Tibial artery (tissue), 4 donors: ENCODE data around the gene PSMD13.

ENCODE experiments used
- DNase-seq, 2 donors: peaks; one replicate each; pipeline ENCODE4 v3.0.0-alpha.2; 2019
- H3K27ac ChIP-seq, 2 donors: fragments of 200-600 bp; sonication (generic) in 1 of 2; 1 replicate in 1 of 2; 2 replicates in 1 of 2; pipeline ENCODE4 v1.5.1; 2018 to 2019; ENCODE audit warnings: mild to moderate bottlenecking in 1 of 2
- H3K27me3 ChIP-seq, 2 donors: fragments of 200-600 bp; sonication (generic) in 1 of 2; one replicate each; pipeline versions ENCODE4 v1.5.1 to v1.6.0; 2016 to 2019
- H3K36me3 ChIP-seq, 3 donors: fragments of 200-600 bp; sonication (generic) in 2 of 3; one replicate each; pipeline ENCODE4 v1.5.1; 2016 to 2019; ENCODE audit warnings: mild to moderate bottlenecking in 2 of 3
- H3K4me1 ChIP-seq, 4 donors: fragments of 200-600 bp; sonication (generic) in 2 of 4; 1 replicate in 3 of 4; 2 replicates in 1 of 4; pipeline ENCODE4 v1.5.1; 2016 to 2019
- H3K4me3 ChIP-seq, 2 donors: fragments of 200-600 bp; sonication (generic) in 1 of 2; 1 replicate in 1 of 2; 2 replicates in 1 of 2; pipeline ENCODE4 v1.5.1; 2018 to 2019; ENCODE audit warnings: mild to moderate bottlenecking in 2 of 2
- H3K9me3 ChIP-seq, 3 donors: fragments of 200-600 bp; sonication (generic) in 1 of 3; one replicate each; pipeline ENCODE4 v1.5.1; 2016 to 2019
- CTCF ChIP-seq, 2 experiments: fragments of 200-600 bp in 1 of 2; fragments of 450-650 bp in 1 of 2; IDR thresholded peaks; one replicate each; pipeline ENCODE4 v1.5.1; 2017 to 2019; ENCODE audit warnings: antibody characterized with exemption in 2 of 2, mild to moderate bottlenecking in 1 of 2, moderate library complexity in 1 of 2
- intact Hi-C: fragments of 100-400 bp; cut with DNase I; formaldehyde crosslinking; loops from one replicate; pipeline ENCODE4 v1.15.0; 2023; ENCODE audit warnings: low total_unique reads

The PSMD13 gene

GRCh38 chr11:291281-292210 lies 54.8 kb downstream of the PSMD13 start:
- Histone ChIP-seq H3K27me3 (peaks cover 0 to 25% of the 10 kb centered on the region in 2 donors), H3K36me3 (peaks cover 0 to 38% (median 10%) of the 10 kb centered on the region in 3 donors), H3K4me1 (peaks cover 0 to 21% (median 18%) of the 10 kb centered on the region in 4 donors), H3K9me3 (no peaks in the 10 kb centered on the region), H3K27ac (no peak overlapping the region), H3K4me3 (no peak overlapping the region)
- TF ChIP-seq CTCF (IDR thresholded peaks at IDR 0.05): no peak
- intact Hi-C loops: no loop called here
- DNase-seq: peak in 1 of 2 donors; percentile 65

- DNase-seq: peak in 1 of 2 donors; percentile 63
- no peaks in the 10 kb centered on the region for H3K9me3 ChIP-seq
Measured at GRCh38 chr11:292211-293121, 55.7 kb downstream of the PSMD13 start.

GRCh38 chr11:293271-293851 lies 56.6 kb downstream of the PSMD13 start:
- Histone ChIP-seq H3K4me1 (peaks cover 0 to 20% (median 12%) of the 10 kb centered on the region in 4 donors), H3K36me3 (peaks cover 0 to 38% (median 10%) of the 10 kb centered on the region in 3 donors), H3K27ac (no peak overlapping the region), H3K27me3 (peaks cover 0 to 38% of the 10 kb centered on the region in 2 donors), H3K9me3 (no peaks in the 10 kb centered on the region), H3K4me3 (no peak overlapping the region)
- intact Hi-C loops: no loop called here
- DNase-seq: peak; percentile 16 to 59
- no peak for TF ChIP-seq CTCF (IDR thresholded peaks at IDR 0.05)

More at GRCh38 chr11:292211-293121, 55.7 kb downstream of the PSMD13 start:
- TF ChIP-seq CTCF (IDR thresholded peaks at IDR 0.05): no peak
- intact Hi-C loops: no loop called here
- Histone ChIP-seq H3K27ac (no peak overlapping the region), H3K4me1 (peaks cover 0 to 21% (median 18%) of the 10 kb centered on the region in 4 donors), H3K4me3 (no peak overlapping the region), H3K36me3 (peaks cover 0 to 38% (median 10%) of the 10 kb centered on the region in 3 donors), H3K27me3 (peaks cover 0 to 29% of the 10 kb centered on the region in 2 donors)

- intact Hi-C loops: no loop called here
- peak; percentile 11 to 60 for DNase-seq
- no peaks in the 10 kb centered on the region for H3K9me3 ChIP-seq
- H3K4me1 ChIP-seq: peaks cover 0 to 20% (median 10%) of the 10 kb centered on the region in 4 donors
- no peak for TF ChIP-seq CTCF (IDR thresholded peaks at IDR 0.05)
- peaks cover 0 to 38% (median 10%) of the 10 kb centered on the region in 3 donors for H3K36me3 ChIP-seq
- H3K27ac ChIP-seq: no peak overlapping the region
- H3K27me3 ChIP-seq: peaks cover 0 to 45% of the 10 kb centered on the region in 2 donors
- H3K4me3 ChIP-seq: no peak overlapping the region
Measured at GRCh38 chr11:293852-294661, 57.3 kb downstream of the PSMD13 start.
